Raji (cell line): Measurements from ENCODE around the gene KIAA0232.

Experiments
- POLR2A ChIP-seq: IDR thresholded peaks from 2 replicates; pipeline ENCODE4 v1.6.1; 2011; ENCODE audit warnings: low read depth, low read length, control low read depth; ENCODE audit not compliant: insufficient read depth

The KIAA0232 gene

DNA sequence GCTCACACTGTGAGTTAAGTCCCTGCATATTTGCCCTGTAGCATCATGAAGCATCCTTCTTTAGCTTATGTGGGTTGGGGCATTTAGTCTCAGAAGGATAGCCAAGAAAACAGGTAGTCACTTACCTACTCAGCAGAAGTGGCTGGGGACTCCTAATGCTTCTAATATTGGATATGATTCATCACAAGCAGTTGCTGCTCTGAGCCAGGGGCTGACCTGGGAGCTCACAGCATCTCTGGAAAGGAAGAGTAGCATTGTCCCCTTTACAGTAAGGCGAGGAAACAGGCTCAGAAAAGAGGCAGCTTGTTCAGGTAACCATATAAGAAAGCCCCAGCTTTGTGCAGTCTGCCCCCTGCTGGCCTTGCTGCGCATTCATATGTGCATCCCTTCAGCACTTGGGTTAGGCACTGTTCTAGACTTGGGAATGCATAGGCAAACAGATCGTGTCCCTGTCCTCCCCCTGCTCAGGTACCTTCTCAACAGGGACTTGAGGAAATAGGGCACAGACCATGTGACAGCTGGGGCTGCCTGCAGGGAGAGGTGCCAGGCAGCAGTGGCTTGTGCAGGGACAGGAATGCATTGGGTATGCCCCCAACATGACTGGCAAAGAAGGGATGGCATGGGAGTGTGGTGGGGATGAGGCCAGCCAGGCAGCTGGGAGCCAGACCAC lies 91.4 kb downstream of the KIAA0232 start:
- no peak for TF ChIP-seq POLR2A

DNA sequence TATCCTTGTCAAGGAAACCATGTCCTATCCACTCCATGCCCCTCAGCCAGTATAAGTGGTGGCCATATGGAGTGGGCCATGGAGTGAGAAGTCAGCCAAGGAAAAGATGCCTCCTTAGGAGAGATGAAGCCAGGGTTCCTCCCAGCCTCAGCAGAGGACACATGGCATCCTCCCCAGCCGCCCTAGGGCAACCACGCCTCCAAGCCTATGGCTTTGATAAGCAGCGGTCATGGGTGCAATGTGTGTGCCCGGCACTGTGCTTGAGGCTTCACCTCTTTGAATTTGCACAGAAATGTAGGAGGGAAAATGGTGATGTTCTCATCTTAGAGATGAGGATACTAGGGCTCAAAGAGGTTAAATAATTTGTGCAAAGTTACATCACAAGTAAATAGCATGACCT lies 92.5 kb downstream of the KIAA0232 start:
- TF ChIP-seq POLR2A, result no peak

DNA sequence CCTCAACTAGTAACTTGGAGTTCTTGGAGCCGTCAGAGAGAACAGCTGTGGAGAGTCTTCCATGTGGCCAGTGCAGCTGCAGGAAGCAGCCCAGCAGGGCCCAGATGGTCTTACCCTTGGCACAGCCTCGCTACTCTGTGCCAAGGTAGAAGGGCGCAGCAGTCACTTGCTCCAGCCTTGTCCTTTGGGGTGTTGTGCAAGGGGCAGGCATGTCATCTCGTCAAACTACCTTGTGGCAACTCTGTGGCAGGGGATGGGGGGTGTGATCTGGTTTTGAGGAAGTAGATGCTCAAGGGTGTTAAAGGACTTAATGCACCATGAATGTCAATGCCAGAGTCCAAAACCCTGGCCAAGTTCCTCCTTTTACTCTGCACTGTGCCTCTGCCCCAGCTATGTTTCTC lies 92.9 kb downstream of the KIAA0232 start:
- no peak for TF ChIP-seq POLR2A

DNA sequence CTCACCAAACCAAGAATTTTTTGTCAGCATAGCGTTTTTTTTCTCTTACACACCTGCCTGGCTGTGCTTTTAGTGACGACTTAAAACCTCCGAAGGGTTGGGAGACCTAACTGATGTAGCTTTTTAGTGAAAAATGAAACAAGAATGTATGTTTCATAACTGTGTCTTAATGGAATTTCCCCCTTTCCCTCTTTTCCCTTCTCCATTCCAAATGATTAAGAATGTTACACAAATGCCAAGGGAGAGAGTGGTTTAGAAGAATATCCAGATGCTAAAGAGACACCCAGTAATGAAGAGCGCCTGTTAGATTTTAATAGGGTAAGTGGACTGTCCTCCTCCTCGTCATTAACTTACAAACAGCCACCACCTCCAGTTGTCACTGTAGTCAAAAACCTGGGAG lies 93.9 kb downstream of the KIAA0232 start:
- TF ChIP-seq POLR2A, result no peak

DNA sequence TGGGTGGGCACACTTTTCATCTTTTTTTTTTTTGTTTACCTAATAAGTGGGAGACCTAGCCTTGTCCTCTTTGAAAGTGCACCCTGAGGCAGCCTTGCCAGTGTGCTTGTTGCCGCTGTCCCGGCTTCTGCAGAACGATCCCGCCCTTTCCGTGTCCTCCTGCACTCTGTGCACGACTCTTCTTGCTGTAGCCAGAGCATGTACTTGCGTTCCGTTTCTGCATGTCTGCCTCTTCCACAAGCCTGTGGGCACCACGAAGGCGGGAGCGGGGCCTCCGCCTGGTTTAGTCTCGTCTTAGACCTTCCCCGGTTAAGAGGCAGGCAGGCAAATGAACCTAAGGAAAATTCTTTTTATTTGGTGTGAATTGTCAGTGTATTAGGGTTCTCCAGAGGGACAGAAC lies 94.5 kb downstream of the KIAA0232 start:
- TF ChIP-seq POLR2A, result no peak

DNA sequence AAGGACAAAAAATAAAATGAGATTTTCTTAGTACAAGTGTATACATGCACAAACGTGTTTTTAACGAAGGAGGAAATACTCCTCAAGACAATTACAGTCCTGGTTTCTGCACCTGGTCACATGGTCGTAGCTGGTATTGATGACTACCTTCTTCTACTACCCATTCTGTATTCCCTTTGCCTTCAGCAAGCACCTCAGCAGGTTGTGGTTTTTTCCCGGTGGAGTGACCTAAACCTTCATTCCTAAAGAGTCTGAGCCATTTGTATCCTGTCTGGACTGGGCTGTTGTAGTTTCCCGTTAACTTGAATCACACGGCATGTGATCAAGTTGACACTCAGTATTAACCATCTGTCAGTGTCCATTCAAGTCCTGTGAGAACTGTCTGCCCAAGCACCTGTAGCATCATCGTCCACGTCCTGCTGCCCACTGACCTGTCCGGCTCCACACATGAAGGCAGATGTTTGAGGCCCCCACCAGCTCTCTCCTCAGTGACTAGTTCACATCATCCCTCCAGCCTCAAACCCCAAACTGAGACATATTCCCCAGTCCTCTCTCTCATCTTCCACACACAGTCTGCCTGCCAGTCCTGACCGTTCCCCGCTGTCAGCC lies 96.0 kb downstream of the KIAA0232 start:
- no peak for TF ChIP-seq POLR2A

DNA sequence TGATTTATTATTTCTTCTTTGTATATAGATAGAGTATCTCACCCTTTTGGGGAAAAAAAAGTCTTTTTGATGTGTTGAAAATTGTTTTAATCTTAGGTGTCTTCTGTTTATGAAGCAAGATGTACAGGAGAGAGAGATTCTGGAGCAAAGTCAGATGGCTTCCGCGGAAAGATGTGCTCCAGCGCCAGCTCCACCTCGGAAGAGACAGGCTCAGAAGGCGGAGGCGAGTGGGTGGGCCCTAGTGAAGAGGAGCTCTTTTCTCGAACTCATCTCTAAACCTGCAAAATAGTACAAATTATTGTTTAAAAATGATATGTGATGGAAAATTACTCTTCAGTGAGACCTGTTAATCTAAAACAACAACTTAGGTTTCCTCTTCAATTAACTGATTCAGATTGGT lies 98.2 kb downstream of the KIAA0232 start:
- no peak for TF ChIP-seq POLR2A

DNA sequence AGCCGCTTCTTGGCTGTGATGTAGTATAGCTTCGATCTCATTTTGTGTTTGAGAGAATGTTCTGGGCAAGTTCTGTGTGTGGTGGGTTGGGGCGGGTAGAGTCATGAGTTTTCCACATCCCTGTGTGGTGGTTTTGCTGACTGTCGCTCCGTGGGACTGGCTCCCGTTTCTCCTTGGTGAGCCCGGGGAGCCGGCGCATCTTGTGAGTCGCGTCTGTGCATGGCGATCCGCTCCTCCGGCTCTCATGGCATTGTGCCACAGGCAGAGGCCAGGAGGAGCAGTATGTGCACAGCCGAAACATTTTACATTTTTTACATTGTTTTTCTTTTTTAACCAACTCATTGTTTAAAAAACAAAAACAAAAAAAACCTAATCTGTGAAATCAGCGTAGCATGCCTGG lies 99.4 kb downstream of the KIAA0232 start:
- no peak for TF ChIP-seq POLR2A

DNA sequence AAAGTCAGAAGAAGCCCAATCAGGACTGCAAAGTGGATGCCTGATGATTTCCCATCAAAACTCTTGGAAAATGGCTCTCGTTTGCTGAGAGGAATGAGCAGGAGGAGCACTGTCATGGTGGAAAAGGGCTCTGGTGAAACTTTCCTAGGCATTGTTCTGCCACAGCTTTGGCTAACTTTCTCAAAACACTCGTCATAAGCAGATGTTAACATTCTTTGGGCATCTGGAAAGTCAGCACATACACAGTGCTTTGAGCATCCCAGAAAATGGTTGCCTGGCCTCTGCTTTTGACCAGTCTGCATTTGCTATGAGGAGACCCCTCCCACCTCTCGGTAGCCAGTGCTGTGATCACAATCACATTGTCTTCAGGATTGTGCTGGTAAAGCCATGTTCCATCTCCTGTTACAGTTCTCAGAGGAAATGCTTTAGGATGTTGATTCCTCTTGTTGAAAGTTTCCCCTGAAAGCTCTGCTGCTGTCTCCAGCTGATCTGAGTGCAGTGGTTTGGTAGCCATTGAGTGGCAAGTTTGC lies 101.9 kb downstream of the KIAA0232 start:
- no peak for TF ChIP-seq POLR2A

DNA sequence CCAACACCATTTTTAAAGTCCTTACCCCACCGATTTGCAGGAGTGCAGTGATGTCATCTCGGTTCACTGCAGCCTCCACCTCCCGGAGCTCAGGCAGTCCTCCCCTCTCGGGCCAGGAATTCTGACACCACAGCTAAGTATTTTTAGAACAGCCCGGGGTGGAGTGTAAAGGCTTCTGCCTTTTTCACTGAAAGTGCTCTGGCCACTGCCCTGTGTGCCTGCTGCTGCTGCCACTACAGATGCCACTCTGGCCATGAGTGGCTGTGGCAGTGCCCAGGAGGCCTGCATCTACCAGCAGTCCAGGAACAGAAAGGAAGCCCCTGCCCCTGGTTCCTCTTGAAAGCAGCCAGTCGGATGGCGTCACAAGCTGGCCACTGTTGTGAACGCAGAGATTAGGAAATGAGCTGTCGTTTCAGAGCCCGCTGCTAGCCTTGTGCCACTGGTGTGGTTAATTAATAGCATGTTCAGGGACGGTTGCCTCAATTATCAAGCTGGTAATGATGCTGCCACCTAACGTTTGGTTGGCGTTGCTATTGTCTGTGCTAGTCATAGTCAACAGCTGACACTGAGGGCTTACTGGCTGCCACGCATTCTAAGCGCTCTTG lies 103.5 kb downstream of the KIAA0232 start:
- TF ChIP-seq POLR2A, result no peak

DNA sequence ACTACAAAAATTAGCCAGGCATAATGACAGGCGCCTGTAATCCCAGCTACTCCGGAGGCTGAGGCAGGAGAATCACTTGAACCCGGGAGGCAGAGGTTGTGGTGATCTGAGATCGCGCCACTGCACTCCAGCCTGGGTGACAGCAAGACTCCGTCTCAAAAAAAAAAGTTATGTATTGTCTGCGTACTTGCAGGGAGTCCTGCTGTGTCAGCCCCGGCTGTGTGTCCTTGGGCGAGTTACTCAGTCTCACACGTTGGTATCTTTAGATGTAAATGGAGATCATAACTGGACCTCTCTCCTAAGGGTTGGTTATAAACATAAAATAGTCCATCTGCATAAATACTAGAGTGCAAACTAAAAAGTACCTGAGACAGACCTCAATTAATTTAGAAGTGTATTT lies 104.4 kb downstream of the KIAA0232 start:
- TF ChIP-seq POLR2A, result no peak

DNA sequence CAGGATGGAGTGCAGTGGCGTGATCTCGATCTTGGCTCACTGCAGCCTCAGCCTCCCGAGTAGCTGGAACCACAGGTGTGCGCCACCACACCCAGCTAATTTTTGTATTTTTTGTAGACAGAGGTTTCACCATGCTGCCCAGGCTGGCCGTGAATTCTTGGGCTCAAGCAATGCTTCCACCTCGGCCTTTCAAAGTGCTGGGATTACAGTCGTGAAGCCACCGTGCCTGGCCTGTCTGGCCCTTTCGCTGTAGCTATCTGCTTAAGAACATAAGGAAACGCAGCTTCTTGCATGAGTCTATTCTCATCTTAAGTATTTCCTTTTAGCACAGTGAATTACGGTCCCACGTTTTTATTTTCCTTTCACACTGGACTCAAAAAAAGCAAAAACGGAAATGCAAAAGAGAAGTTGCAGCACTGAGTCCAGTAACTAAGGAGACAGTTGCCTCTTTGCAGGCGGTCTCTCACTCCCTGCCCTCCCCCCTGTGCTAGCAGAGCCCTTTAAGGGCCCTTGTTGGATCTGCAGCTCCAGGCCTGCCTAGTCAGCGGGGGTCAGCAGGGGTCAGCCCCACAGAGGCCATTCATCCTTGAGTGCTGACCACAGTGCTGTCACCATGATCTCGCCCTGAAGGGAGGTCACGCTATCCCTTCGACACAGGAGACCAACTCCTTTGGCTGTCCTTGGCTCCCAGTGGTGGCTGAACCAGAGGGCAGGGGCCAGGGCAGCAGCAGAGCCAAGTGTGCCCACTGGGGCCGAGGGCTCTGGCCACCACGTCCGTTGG lies 105.3 kb downstream of the KIAA0232 start:
- no peak for TF ChIP-seq POLR2A

DNA sequence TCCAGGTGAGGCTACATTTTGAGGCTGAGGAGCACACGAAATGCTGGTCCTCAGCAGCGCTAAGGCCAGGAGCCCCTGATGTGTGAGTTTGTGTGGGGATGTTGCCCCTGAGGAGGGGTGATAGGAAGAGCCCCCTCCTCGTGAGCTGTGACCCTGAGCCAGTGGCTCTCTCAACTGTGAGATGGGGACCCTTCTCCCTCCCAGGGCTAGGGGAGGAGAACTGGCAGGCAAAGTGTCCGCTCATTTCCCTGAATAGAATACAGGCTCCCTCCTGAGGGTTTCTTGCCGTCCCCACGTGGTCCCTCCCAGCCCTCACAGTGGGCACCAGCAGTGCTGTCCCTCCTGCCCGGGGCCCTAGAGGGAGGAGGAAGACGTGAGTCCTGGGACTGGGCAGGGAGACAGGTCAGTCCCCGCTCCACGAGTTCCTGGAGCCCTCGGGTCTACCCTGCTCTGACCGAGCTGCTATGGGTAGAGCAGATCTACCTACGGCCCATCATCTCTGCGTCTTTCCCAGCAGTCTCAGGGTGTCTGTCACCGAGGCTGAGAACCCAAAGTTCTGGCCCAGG lies 106.1 kb downstream of the KIAA0232 start:
- no peak for TF ChIP-seq POLR2A

DNA sequence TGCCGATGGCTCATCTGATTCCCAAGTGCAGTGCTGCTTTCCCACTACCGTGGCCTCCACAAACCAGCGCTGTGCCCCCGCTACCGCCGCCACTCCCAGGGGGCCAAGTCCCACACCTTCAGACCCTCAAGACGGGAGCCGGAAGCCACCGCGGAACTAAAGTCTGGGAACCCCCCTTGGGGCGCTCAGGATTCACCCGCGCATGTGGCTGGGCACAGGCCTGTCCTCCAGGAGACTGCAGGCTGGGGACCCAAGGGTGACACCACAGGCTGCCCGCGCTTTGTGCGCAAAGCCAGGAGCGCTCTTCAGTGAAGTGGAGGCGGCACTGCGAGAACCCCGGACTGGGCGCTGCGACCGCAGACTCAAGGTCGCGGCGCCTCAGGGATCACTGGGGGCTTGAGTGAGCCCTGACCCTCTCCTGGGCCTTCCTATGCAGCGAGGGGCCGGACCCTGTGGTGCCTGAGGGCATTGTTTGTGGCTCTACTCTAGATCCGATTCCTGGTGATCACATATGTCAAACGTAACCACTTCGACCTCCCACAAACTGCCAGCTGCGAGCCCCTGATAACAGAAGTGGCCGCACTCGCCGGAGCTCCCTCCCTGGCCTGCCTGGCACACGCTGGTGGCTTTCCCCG lies 106.7 kb downstream of the KIAA0232 start:
- no peak for TF ChIP-seq POLR2A
